Mesenteric fat pad (tissue), 1 donor: ENCODE results near the gene CD55. TPM values are rescaled to one million over a fixed set of nuclear protein-coding genes. Genes with fewer than 3 reads are reported as not detected.

Source experiments
- DNase-seq: peaks from one replicate; pipeline ENCODE4 v3.0.0-alpha.2; 2020; ENCODE audit warnings: low spot score
- long read RNA-seq: library from polyadenylated mRNA; unstranded; transcript quantifications from one replicate; pipeline ENCODE4 v2.0.0, GENCODE V29; 2020
- total RNA-seq: library from RNA; stranded (reverse); fragmentation: NEBNext Ultra II Directional; extraction: Animal tissue kit (Norgen Biotek cat#: 25700); gene quantifications from one replicate; pipeline ENCODE4 v1.2.1, GENCODE V29; 2021
- donor health status: DM: yes; HTN: yes; CAD: no.

CD55 gene
- 82.3 TPM for total RNA-seq
- long read RNA-seq, transcript CD55-203 (10 exons, 1,691 nt), result minor isoform, 23 of 195 reads
- long read RNA-seq, transcript CD55-204 (10 exons, 2,892 nt), result major isoform, 115 of 195 reads
- long read RNA-seq, transcript CD55-201 (11 exons, 2,220 nt), result minor isoform, 5 of 195 reads
- long read RNA-seq, partial matches to known transcripts, result 18 of 195 reads
- long read RNA-seq, other reads (novel, unspliced or antisense), result 34 of 195 reads

- DNase-seq, result peak; percentile 97
Observed at GRCh38 chr1:207321079-207321789, at the start of gene CD55. Gene CD55 (plus strand): TSS chr1:207321678. CDS start chr1:207321766, 88 bp downstream.

GRCh38 chr1:207274882-207275281 is 46.6 kb upstream of the CD55 start:
- DNase-seq, result no peak

- DNase-seq, result no peak
Observed at GRCh38 chr1:207276465-207276864, 45.0 kb upstream of the CD55 start.

DNA sequence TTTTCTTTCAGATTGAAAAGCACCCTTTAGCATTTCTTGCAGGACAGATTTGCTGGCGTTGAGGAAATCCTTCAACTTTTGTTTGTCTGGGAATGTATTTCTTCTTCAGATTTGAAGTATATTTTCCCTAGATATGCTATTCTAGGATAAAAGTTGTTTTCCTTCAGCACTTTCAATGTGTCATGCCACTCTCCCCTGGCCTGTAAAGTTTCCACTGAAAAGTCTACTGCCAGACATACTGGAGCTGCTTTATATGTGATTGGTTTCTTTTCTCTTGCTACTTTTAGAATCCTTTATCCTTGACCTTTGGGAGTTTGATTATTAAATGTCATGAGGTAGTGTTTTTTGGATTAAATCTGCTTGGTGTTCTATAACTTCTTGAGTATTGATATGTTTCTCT is 44.2 kb upstream of the CD55 start:
- no peak for DNase-seq

GRCh38 chr1:207279652-207280051 is 41.8 kb upstream of the CD55 start:
- DNase-seq, result no peak

DNA sequence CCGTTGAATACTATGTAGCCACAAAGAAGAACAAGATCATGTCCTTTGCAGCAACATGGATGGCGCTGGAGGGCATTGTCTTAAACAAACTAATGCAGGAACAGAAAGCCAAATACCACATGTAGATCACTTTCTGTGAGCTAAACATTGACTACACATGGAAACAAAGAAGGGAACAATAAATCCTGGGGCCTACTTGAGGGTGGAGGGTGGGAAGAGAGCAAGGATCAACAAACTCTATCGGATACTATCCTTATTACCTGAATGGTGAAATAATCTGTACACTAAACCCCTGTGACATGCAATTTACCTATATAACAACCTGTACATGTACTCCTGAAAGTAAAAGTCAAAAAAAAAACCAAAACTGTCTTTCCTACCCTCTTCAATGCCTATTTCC is 40.8 kb upstream of the CD55 start:
- no peak for DNase-seq

DNA sequence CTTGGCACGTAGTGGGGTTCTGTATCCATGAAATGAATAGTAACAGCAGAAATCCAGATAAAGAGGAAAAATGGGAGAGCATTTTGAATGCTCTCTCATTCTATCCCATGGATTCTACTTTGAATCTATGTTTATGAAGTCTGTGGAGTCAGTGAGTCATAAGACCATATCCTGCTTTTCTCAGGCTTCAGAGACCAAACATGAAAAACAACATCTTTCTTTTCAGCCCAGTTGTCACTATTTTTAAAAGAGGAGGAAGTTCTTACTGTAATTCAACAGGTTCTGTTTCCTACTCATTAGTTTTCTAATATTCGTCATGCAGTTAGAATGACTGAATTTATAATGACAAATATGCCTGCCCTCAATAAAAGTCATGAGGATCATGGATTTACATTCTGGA is 39.4 kb upstream of the CD55 start:
- no peak for DNase-seq

DNA sequence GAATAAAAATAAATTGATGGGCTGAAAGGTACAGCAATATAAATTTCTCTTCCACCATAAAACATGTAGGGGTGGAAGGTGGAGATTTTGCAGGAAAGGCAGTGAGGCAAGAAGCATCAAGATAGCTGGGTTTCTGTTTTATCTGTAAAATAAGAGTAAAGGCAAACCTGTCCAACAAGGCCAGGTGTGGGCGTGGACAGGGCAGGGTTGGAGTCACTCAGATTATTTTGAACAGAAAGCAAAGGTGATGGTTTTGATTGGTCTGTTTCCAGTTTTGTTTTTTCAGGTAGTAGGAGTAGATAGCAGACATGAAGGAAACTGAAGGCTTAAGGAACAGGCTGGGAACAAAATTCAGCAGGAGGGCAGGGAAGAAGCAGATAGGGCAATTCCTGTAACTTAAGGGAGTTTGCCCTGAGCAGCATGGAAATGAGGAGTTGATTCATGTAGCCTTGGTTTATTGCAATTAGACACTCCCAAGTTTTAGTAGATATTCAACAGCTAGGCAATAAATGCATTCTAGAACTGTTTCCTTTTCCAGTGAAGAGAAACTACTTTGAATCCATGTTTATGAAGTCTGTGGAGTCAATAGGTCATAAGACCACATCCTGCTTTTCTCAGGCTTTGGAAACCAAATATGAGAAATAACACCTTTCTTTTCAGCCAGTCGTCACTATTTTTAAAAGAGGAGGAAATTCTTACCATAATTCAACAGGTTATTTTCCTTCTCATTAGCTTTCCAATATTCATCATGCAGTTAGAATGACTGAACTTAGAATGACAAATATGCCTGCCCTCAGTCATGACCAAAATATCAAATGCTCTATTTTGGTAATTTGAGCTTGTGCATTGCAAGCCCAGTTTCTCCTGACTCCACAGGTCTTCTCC is 38.7 kb upstream of the CD55 start:
- no peak for DNase-seq

DNA sequence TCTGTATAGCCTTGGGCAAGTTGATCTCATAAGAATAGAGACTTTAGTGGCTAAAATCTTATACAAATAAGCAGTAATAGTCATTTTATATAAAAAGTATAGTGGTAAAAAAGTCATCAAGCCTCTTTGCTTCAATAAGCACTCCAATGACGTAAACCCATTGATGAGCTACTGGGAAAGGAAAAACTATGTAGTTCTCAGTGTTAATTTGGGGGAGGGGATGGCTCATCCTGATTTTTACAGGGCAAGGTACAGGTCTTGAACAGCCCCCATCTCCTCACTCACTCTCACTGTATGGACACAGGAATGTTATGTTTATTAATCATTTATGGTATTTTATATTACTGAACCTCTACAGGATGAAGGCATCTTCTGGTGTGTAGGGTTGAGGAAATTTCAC is 38.1 kb upstream of the CD55 start:
- no peak for DNase-seq

- DNase-seq, result no peak
Observed at GRCh38 chr1:207284209-207284897, 37.1 kb upstream of the CD55 start.

DNA sequence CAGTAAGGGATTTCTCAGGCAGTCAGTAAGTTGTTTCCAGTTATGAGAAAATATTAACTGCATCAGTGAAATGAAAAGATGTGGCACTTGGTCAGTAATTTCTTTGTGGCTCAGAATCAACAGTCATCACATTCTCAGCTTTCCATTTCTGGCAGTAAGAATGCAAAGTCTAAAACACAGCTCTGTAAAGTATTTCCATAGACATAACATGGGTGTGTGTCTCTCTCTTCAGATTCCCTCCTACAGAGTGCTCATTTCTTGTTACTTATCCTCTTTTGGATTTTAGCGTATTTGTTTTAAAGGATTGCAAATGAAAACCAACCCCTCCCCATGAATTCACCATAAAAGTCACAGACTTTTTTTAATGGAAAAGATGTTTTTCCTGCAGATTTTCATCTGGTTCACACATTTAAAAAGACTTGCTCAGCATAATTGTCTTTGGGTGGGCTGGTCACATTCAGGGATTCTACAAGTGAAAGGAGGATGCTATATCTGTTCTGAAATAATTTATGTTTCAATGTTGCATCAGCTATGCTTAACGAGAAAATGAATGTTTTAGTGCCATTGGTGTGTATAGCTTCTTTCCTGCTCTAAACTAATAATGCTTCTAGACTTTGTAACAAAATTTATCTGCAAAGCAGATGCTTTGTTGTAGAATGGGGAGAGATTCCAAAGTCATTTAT is 34.6 kb upstream of the CD55 start:
- no peak for DNase-seq

DNA sequence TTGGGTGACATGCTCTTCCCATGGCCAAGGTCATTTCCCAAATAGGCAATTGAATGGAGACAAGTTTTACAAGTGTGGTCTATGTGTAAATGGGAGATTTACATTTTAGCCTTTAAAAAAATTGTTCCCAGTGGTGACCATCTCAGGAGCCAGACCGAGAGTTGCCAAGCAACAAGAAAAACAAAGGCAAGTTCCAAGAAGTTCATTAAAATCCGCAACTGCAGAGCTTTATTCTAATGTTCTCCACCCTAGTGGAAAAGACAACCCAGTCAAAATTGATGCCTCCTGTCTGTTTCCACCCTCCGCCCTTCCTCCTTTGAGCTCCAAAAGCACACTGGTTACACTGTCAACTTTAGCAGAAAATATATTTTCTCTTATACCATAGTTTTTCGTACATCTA is 33.2 kb upstream of the CD55 start:
- no peak for DNase-seq

DNA sequence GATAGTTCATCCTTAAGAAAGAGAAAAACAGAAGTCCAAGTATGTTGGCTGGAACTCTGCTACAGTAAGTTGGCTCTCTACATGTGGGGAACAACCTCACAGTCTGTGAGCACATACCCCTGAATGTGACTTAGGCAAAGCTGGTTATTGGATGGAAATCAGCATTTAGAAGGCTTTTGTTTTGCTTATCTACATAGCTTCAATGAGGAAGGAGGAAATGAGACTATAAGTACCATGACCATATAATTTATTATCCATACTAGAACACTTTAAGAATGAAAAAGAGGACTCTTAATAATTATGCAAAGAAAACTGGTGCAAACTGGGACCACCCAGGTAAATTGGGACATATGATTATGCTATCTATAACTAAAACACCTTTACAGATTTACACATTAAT is 31.7 kb upstream of the CD55 start:
- DNase-seq, result no peak

DNA sequence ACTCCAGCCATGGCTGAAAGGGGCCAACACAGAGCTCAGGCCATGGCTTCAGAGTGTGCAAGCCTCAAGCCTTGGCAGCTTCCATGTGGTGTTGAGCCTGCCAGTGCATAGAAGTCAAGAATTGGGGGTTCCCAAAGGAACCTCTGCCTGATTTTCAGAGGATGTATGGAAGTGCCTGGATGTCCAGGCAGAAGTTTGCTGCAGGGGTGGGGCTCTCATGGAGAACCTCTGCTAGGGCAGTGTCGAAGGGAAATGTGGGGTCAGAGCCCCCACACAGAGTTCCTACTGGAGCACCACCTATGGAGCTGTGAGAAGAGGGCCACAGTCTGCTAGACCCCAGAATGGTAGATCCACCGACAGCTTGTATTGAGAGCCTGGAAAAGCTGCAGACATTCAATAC is 29.8 kb upstream of the CD55 start:
- DNase-seq, result no peak

- no peak for DNase-seq
Observed at GRCh38 chr1:207298186-207298585, 23.3 kb upstream of the CD55 start.

DNA sequence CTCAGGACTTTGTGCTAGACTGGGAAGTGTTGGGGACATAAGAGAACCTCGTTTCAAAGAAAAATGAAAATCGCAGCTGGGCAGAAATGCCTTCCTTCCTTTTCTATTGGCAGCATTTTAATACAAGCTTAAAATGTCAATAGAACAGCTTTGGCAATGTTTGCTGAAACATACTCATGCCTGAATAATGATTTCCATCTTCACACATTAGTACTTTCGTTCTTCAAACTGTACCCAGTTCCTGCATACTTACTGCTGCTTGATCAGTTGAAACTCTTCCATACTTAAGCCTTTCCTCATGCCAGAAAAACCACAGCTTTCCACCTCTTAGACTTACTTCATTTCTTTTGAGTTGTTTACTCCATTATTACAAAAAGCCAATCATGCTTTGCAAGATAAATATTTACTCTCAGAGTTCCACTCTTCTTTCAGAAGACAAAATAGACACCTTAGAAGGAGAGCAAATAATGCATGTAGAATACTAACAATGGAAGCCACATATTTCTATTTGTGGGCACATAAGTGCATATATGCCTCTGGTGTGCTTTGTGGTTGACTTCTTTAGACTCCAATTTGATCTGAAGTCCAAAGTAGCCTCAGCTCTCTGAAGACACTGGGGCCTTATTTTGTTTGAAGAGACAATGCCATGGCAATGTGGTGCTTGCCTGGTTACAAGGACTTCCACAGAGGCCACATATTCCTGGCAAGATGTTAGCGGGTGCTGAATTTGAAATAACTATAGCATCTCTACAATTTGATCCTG is 22.7 kb upstream of the CD55 start:
- no peak for DNase-seq

DNA sequence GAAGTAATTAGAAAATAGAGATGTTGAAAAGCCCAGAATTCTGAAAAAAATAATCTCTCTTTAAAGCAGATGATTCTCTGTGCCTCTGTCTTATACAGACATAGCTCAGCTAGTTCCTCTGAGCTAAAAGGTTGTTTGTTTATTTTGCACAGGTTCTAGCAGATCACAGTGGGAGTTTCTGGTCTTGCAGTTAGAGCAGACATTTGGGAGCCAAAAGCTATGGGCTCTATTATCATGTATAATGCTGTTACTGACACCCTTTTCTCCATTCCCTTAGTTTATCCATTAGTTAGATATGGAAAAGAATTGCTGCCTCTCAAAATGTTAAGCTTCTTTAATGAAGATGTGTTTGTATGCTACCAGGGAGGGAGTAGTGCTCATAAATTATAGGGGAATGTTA is 20.5 kb upstream of the CD55 start:
- no peak for DNase-seq

- no peak for DNase-seq
Observed at GRCh38 chr1:207302618-207303393, 18.7 kb upstream of the CD55 start.

- DNase-seq, result no peak
Observed at GRCh38 chr1:207304710-207305488, 16.6 kb upstream of the CD55 start.
